HG02943 (cell line): ENCODE results near the gene AMTN.

Source experiments
- ATAC-seq: cut with Tn5 transposase; IDR thresholded peaks from one replicate; pipeline ENCODE4 v1.9.1; 2021; ENCODE audit warnings: mild to moderate bottlenecking, low read depth, moderate library complexity; ENCODE audit not compliant: unreplicated experiment

AMTN gene

DNA sequence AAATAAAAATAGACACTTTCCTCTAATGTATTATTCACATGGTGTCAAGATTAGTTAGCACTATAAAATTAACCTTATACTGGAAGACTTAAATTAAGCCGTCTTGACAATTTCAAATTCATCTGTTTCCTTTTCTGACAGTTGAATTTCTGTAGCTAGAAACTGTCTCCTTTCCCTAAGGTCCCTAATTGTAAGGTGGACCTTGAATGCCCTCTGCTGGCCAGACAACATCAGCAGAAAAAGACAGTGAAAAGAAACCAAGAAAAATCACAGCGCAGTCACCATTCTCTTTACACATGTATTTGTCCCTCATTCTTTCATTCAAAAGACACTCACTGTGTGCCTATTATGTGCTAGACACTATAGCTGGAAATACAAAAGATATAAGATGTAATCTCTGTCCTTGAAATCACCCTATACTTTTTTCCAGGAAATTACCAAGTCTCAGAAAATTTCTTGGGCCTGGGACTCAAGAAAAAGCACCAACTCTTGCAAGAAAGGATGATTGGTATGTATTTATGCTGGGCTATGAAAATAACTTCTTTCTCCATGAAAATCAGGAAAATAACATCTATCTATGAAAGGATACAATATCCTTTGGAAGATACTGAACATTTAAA lies 41.0 kb downstream of the AMTN start:
- peak; percentile 57 for ATAC-seq

DNA sequence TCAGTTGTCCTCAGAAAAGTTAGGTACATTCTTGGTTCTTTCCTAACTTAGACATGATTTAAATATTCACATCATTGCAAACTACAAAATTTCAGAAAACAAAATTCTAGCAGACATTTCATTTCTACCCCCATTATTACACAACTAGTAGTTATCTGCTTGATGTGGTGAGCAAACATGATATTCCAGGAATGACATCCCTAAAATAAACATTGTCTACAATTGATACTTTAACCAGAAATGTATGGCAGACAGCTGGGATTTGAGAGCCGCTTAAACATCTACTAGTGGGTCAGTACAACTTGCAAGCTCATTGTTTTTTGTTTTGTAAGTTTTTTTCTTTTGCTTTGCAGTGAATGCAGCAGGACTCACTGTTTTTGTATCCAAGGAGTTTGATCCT lies 41.6 kb downstream of the AMTN start:
- no peak for ATAC-seq

DNA sequence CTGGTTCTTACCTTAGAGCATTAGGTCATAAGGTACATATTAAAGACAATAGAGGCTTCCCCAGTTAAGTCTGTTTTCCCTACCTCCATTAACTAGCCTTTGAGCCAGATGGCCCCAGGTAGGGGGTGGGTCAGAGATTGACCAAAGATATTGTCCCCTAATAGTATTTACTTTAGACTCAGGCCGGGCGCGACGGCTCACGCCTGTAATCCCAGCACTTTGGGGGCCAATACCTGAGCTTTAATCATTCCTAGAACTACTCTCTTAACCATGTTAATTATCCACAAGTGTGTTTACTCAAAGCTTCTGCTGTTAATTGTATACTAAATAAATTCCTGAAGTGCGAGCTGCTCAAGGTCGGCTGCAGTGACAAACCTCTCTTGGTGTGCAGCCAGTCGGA lies 45.7 kb downstream of the AMTN start:
- no peak for ATAC-seq

DNA sequence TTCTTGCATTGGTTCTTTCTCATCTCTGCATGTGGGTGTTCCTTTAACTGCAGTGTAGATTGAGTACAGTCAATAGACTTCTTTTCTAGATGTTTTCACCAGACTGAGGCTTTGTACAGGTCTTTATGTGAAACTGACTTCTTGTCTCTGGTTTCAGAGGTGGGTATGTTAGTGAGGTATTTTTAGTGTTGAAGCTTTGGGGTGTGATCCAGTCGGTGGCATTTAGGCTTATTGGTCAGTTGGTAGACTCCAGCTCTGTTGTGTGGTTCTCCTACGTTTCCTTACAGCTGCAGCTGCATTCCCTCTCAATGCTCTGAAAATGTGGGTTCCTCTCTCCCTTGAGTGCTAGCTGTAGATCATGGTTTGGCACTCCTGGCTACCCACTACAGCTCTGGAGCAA lies 52.4 kb downstream of the AMTN start:
- no peak for ATAC-seq

DNA sequence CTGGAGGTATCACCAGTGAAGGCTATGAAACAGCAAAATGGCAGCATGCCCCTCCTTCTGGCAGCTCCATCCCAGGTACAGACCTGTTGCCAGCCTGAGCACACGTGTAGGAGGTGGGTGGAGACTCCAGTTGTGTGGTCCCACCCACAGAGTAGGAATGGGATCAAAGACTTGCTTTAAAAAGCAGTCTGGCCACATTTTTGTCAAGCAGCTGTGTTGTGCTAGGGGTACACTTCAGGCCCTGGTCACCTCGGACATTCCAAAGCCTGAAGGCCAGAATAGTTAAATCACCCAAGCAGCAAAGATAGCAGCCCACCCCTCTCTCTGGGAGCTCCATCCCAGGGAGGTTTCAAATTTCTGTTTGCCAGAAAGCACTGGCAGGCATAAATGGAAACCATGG lies 53.4 kb downstream of the AMTN start:
- no peak for ATAC-seq

DNA sequence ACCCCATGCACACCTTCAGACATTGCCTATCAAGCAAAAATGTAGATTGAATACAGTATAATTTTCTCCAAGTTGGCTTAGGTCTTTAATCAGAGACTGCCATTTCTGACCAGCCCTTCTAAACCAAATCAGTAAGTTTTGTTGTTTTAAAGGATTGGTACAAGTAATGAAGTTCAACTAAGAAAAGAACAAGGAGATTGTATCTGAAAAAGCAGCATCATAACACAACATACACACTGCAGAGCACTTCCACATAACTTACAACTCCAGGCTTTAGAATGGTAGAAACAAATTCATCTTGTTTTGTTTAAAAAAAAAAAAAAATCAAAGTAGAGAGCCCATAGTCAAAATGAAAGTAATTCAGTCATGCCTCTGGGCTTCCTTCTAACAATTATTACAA lies 57.6 kb downstream of the AMTN start:
- no peak for ATAC-seq

DNA sequence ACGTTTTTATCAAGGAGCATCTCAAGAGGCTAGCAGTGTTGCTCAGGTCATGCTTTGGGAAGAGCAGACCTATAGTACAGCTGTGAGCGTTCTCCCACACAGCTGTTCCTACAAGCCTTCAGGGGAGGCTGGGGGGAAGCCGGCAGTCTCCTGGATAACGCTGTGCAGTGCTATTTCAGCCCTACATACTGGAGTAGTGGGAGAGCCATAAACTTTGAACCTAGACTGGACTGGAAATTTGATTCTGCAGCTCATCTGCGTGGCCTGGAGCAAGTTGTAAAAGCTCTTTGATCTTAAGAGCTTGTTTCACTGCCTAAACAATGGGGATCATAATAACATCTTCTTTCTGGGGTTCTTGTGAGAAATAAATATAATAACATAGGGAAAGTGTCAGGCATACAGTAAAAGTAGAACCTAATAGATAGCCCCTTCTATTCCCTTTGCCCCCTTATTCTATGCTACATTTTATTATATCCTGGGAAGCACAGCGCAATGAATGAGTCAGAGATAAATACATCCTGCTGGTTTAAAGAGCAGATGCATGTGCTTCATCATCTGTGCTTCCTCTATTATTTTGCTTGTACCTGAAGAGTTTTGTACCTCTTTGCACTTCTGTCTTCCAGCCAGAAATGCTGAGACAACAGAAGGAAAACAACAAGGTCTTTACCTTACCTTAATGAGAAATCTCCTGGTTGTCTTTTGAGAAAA lies 59.0 kb downstream of the AMTN start:
- ATAC-seq = no peak

DNA sequence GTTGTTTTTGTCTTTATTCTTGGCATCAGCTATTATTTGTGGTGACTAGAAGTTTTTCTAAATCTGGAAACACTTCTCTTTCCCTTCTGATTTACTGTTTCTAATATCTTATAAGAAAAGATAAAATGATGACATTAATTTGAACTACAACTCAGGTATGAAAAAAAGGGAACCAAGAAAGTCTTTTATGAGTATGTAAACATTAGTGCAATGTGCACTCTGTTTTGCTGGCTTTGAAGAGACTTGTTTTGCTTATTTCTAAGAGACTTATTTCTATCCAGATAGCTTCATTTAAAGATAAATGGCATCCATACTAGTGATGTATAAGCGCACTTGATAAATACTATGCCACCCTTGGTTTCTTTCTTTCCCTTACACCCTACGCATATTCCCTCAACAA lies 63.6 kb downstream of the AMTN start:
- ATAC-seq = no peak
